Pancreas (tissue), 10 donors: ENCODE measurements around the gene TST. TPM values are rescaled to one million over a fixed set of nuclear protein-coding genes. Genes with fewer than 3 reads are reported as not detected.
"Not testable (repeated sequence)": the region's sequence is repeated elsewhere in the genome, so short reads cannot be mapped to it uniquely, and the experiment has no call there.

Source experiments
- ATAC-seq, 4 donors: fragments of 200-7000 bp; cut with Tn5 transposase; one replicate each; pipeline versions ENCODE4 v1.8.0 to v1.9.1; 2020; ENCODE audit warnings: mild to moderate bottlenecking in 4 of 4, moderate library complexity in 4 of 4
- DNase-seq, 6 donors: peaks; one replicate each; pipeline ENCODE4 v3.0.0-alpha.2; 2020
- FAIRE-seq: peaks from 2 replicates; lab custom pipeline; 2012; peaks lifted over from hg19 to GRCh38; lab: Jason Lieb, UNC
- H3K27ac ChIP-seq, 4 donors: fragments of 200-600 bp; sonication (generic); 1 replicate in 3 of 4; 2 replicates in 1 of 4; pipeline versions ENCODE4 v1.5.0 to v1.8.0; 2020
- H3K27me3 ChIP-seq, 4 donors: fragments of 200-600 bp; one replicate each; pipeline ENCODE4 v1.8.0; 2021
- H3K36me3 ChIP-seq, 3 donors: fragments of 200-600 bp; sonication (generic) in 1 of 3; one replicate each; pipeline versions ENCODE4 v1.5.0 to v1.8.0; 2020 to 2021
- H3K4me1 ChIP-seq, 3 donors: fragments of 200-600 bp; one replicate each; pipeline ENCODE4 v1.8.0; 2021
- H3K4me3 ChIP-seq, 4 donors: fragments of 200-600 bp; sonication (generic) in 2 of 4; one replicate each; pipeline versions ENCODE4 v1.5.0 to v1.8.0; 2020 to 2021
- H3K9me3 ChIP-seq, 4 donors: fragments of 200-600 bp; one replicate each; pipeline ENCODE4 v1.8.0; 2021
- WGBS, 2 donors: extraction: QIAGEN DNeasy Blood & Tissue Kit; methylation state at CpG; one replicate each; pipeline ENCODE4 v1.1.7; 2013; 5-methylcytosine and 5-hydroxymethylcytosine counted together
- intact Hi-C, 3 donors: fragments of 100-400 bp; cut with DNase I; formaldehyde crosslinking; loops; one replicate each; pipeline versions ENCODE4 v1.11.1 to v1.14.2; 2022
- polyA plus RNA-seq, 2 donors: library from polyadenylated mRNA; stranded (reverse); fragments of 200-250 nt; gene quantifications; one replicate each; pipeline ENCODE4 v1.2.3, GENCODE V29; 2013
- total RNA-seq, 6 donors: library from RNA; stranded (reverse); fragmentation: NEBNext Ultra II Directional in 4 of 6; extraction: Animal tissue kit (Norgen Biotek cat#: 25700) in 4 of 6; gene quantifications; one replicate each; pipeline versions ENCODE4 v1.2.1 to v1.2.4, GENCODE V29; 2021 to 2023
- TF ChIP-seq, protein P1 (sequence below), 4 donors: fragments of 200-600 bp; sonication (generic) in 3 of 4; IDR thresholded peaks; one replicate each; pipeline versions ENCODE4 v1.5.0 to v1.8.0; 2021; ENCODE audit warnings: antibody characterized with exemption in 4 of 4
- donor health status: healthy with polysubstance abuse.
- donor health status: DM: no; HTN: no; CAD: no; lungs with moderate emphysema.
- donor health status: DM: no; HTN: no; CAD: no.
- donor health status: control.
- donor health status: control.
- donor health status: Bipolar disorder and iron deficiency.
- donor health status: DM: yes; HTN: yes; CAD: no.
- donor health status: DM: no; HTN: no; CAD: no.
- donor health status: DM: no; HTN: no; CAD: no.
- donor health status: DM: yes; HTN: yes; CAD: no.

TST gene
- total and polyA plus RNA-seq, 8 donors, result 22.9 to 52.3 (median 37.6) TPM

GRCh38 chr22:36998620-36999351 lies 20.5 kb downstream of the TST start:
- ATAC-seq (no peak), FAIRE-seq (no peak), DNase-seq (no peak)
- WGBS, 2 donors, result 77 to 89% methylated on average over 9 of the region's 9 CpGs
- H3K27ac ChIP-seq, result no peak overlapping the region
- H3K4me1 ChIP-seq, result no peaks in the 10 kb centered on the region
- H3K36me3 ChIP-seq, result no peaks in the 10 kb centered on the region
- no peaks in the 10 kb centered on the region for H3K27me3 ChIP-seq
- intact Hi-C loops, result no loop called here
- TF ChIP-seq, protein P1, sequence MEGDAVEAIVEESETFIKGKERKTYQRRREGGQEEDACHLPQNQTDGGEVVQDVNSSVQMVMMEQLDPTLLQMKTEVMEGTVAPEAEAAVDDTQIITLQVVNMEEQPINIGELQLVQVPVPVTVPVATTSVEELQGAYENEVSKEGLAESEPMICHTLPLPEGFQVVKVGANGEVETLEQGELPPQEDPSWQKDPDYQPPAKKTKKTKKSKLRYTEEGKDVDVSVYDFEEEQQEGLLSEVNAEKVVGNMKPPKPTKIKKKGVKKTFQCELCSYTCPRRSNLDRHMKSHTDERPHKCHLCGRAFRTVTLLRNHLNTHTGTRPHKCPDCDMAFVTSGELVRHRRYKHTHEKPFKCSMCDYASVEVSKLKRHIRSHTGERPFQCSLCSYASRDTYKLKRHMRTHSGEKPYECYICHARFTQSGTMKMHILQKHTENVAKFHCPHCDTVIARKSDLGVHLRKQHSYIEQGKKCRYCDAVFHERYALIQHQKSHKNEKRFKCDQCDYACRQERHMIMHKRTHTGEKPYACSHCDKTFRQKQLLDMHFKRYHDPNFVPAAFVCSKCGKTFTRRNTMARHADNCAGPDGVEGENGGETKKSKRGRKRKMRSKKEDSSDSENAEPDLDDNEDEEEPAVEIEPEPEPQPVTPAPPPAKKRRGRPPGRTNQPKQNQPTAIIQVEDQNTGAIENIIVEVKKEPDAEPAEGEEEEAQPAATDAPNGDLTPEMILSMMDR (IDR thresholded peaks at IDR 0.05), result no peak
- no peaks in the 10 kb centered on the region for H3K9me3 ChIP-seq
- no peak overlapping the region for H3K4me3 ChIP-seq

DNA sequence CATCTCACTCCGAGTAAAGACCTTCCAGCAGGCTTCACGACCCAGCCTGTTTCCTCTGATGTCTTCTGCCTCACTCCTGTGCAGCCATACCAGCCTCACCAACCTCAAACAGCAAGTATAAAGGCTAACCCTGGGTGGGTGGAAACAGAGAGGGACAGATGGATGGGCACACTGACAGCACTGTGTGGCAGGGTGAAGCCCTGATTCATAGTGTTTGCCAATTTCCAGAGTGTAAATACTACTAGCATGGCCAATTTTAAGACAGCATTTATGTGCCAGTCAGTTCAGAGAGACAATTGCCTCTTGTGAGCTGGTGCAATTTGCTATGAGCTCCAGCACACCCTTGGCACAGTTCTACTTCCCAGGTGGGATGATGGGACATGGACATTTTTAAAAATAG lies 21.5 kb downstream of the TST start:
- ATAC-seq (no peak), DNase-seq (no peak), FAIRE-seq (no peak)
- TF ChIP-seq, protein P1 (IDR thresholded peaks at IDR 0.05), result no peak
- 69 to 84% methylated on average over 2 of the region's 2 CpGs for WGBS, 2 donors
- Histone ChIP-seq H3K36me3 (no peaks in the 10 kb centered on the region), H3K4me3 (no peak overlapping the region), H3K27ac (no peak overlapping the region), H3K4me1 (no peaks in the 10 kb centered on the region), H3K9me3 (no peaks in the 10 kb centered on the region), H3K27me3 (no peaks in the 10 kb centered on the region)
- intact Hi-C loops, result no loop called here

GRCh38 chr22:36991206-36991605 lies 28.0 kb downstream of the TST start:
- no peaks in the 10 kb centered on the region for H3K27me3 ChIP-seq
- TF ChIP-seq, protein P1 (IDR thresholded peaks at IDR 0.05), result no peak
- H3K4me3 ChIP-seq, result no peak overlapping the region
- ATAC-seq (no peak), DNase-seq (no peak), FAIRE-seq (no peak)
- no peaks in the 10 kb centered on the region for H3K9me3 ChIP-seq
- no peaks in the 10 kb centered on the region for H3K36me3 ChIP-seq
- H3K27ac ChIP-seq, result no peak overlapping the region
- intact Hi-C loops, result no loop called here
- no peaks in the 10 kb centered on the region for H3K4me1 ChIP-seq
- 46 to 61% methylated on average over 6 of the region's 6 CpGs for WGBS, 2 donors

DNA sequence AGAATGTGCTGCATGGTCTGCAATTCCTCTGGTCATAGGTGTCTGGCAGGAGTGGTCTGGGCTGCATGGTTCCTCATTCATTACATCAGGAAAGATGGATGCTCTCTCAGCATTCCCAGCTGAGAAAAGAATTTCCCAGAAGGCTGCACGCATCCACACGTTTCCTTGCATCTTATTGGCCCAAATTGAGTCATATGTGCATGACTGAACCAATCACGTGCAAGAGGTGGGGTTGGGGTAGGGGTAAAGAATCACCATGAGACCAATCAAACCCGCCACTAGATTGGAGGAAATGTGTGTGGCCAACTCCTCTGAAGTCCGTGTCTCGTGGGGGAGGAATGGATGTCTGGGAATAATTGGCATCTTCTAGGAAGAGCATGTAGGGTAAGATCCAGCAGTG lies 28.8 kb downstream of the TST start:
- no peak overlapping the region for H3K4me3 ChIP-seq
- no peak overlapping the region for H3K27ac ChIP-seq
- no peaks in the 10 kb centered on the region for H3K27me3 ChIP-seq
- DNase-seq (no peak), ATAC-seq (no peak), FAIRE-seq (no peak)
- TF ChIP-seq, protein P1 (IDR thresholded peaks at IDR 0.05), result no peak
- H3K4me1 ChIP-seq, result no peaks in the 10 kb centered on the region
- 44 to 65% methylated on average over 6 of the region's 6 CpGs for WGBS, 2 donors
- no peaks in the 10 kb centered on the region for H3K36me3 ChIP-seq
- intact Hi-C loops, result no loop called here
- H3K9me3 ChIP-seq, result no peaks in the 10 kb centered on the region

- intact Hi-C loops, H3K9me3 ChIP-seq, H3K27ac ChIP-seq, H3K36me3 ChIP-seq, ATAC-seq, FAIRE-seq, DNase-seq, H3K4me1 ChIP-seq, H3K4me3 ChIP-seq, H3K27me3 ChIP-seq: not testable (repeated sequence)
- WGBS, 2 donors, result 77 to 89% methylated on average over 4 of the region's 4 CpGs
Observed at GRCh38 chr22:36989012-36989411, 30.2 kb downstream of the TST start.
